GM18517 (cell line): ENCODE results near the gene DNAJC21.
"Not testable (repeated sequence)": the region's sequence is repeated elsewhere in the genome, so short reads cannot be mapped to it uniquely, and the experiment has no call there.

Experiments
- ATAC-seq: cut with Tn5 transposase; IDR thresholded peaks from one replicate; pipeline ENCODE4 v1.9.1; 2021; ENCODE audit warnings: mild to moderate bottlenecking, moderate library complexity; ENCODE audit not compliant: unreplicated experiment

DNAJC21 gene

GRCh38 chr5:34919077-34919476 is 10.3 kb upstream of the DNAJC21 start:
- ATAC-seq, result no peak

GRCh38 chr5:34923256-34923655 is 6.1 kb upstream of the DNAJC21 start:
- not testable (repeated sequence) for ATAC-seq

- ATAC-seq, result peak; percentile 41
Observed at GRCh38 chr5:34923694-34924461, 5.5 kb upstream of the DNAJC21 start.

- no peak for ATAC-seq
Observed at GRCh38 chr5:34924462-34924765, 4.9 kb upstream of the DNAJC21 start.

GRCh38 chr5:34926318-34926888 is 3.0 kb upstream of the DNAJC21 start:
- no peak for ATAC-seq

GRCh38 chr5:34927785-34928184 is 1.6 kb upstream of the DNAJC21 start:
- no peak for ATAC-seq

GRCh38 chr5:34928267-34928666 is 1.1 kb upstream of the DNAJC21 start:
- no peak for ATAC-seq

GRCh38 chr5:34929720-34930461 is 532 bp downstream of the DNAJC21 start:
- peak; percentile 78 for ATAC-seq

- no peak for ATAC-seq
Observed at GRCh38 chr5:34930462-34930844, 1.1 kb downstream of the DNAJC21 start.

- no peak for ATAC-seq
Observed at GRCh38 chr5:34930870-34931269, 1.5 kb downstream of the DNAJC21 start.

GRCh38 chr5:34932947-34933346 is 3.6 kb downstream of the DNAJC21 start:
- ATAC-seq, result no peak

- ATAC-seq, result no peak
Observed at GRCh38 chr5:34941936-34942335, 12.6 kb downstream of the DNAJC21 start.

GRCh38 chr5:34944044-34944443 is 14.7 kb downstream of the DNAJC21 start:
- no peak for ATAC-seq

GRCh38 chr5:34944460-34945047 is 15.2 kb downstream of the DNAJC21 start:
- no peak for ATAC-seq

- ATAC-seq, result no peak
Observed at GRCh38 chr5:34957321-34957720, 28.0 kb downstream of the DNAJC21 start.

GRCh38 chr5:34957857-34958690 is 28.7 kb downstream of the DNAJC21 start:
- ATAC-seq, result peak; percentile 53

- peak; percentile 76 for ATAC-seq
Observed at GRCh38 chr5:34959323-34959722, 30.0 kb downstream of the DNAJC21 start.

GRCh38 chr5:34967540-34967939 is 38.2 kb downstream of the DNAJC21 start:
- ATAC-seq, result no peak

GRCh38 chr5:34968258-34968657 is 38.9 kb downstream of the DNAJC21 start:
- no peak for ATAC-seq

- ATAC-seq, result no peak
Observed at GRCh38 chr5:34970552-34970951, 41.2 kb downstream of the DNAJC21 start.

- not testable (repeated sequence) for ATAC-seq
Observed at GRCh38 chr5:34971655-34972054, 42.3 kb downstream of the DNAJC21 start.
